NCI-H146 (cell line): ENCODE data around the gene GALR1.

Source experiments
- DNase-seq: peaks from one replicate; lab custom pipeline; 2025; lab: John Stamatoyannopoulos, UW

Gene GALR1

DNA sequence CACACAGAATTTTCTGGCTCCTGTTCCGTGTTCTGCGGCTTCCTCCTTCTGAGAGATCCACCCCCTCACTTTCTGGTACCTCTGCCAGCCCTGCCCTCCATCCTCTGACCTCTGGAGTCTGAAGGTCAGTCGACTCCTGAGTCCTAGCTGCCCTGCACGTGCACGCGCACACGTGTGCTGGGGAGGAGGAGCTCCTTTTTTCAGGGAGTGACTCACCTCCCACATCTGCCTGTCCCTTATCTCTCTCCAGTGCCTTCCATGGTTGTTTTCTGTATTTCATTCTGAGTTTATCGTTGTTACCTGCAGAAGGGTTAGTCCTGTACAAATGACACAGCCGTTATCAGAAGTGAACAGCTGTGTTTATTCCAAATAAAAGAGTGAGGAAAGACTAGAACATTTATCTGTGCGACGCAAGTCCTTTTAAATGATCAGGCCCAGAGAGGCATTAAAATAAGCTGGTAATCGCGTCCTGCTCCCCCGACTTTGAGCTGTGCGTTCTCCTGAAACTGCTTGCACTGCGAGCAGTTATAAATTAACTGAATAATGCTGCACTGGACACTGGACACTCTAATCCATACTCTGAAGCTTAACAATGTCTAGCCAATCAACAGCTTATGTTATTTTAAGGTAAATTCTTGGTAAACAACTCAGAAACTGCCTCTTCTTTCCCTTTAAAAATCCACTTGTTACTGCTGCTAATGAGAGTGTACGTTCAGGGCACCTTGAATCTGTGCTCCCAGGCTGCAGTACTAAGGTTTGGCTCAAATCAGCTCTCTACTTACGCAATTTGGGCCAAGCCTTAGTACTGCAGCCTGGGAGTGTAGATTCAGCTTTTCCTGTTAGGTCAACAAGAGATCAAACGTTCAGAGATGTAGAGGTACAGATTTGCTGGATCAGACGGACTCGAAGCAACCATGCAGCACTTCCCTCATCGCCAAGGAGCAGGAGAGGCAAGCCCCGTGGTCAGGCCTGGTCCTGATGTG lies 72.5 kb downstream of the GALR1 start:
- DNase-seq, result peak; percentile 31

DNA sequence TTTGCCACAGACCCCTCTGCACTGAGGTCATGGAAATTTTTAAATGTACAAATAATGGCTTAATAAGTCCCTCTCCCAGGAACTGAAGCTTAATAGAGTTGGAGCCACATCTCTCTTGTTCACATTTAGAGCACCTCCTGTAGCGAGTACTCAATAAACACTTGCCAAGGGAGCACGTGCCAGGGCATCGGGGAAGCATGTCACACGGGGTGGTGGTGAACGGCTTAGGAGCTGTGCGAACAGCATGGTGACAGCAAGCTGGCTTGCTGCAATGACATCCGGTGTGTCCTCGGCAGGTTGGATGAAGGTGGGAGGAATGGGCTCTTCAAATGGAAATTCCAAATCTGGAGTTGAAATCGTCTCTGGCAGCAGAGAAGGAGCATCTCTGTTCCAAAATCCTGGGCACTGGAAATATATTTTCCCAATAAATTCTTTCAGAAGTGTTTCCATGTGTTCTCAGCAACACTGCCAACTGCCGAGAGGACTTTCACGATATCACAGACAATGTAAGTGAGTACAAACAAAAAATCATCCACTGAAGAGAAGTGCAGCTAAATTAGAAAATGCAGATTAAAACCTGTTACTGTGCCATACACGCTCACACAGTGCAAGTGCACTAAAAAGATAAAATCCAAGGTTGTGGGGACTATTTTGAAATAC lies 74.1 kb downstream of the GALR1 start:
- DNase-seq, result no peak
